ENCODE data around the gene NSD1.

GRCh38 chr5:177293819-177294581 is 160.4 kb downstream of the NSD1 start:
- TF ChIP-seq CTCF (IDR thresholded peaks at IDR 0.05; ENCODE audit: poor library complexity, severe bottlenecking) (no peak), SMC3 (conservative IDR thresholded peaks at IDR 0.05; ENCODE audit: poor library complexity) (no peak), MXI1 (conservative IDR thresholded peaks at IDR 0.05; ENCODE audit: poor library complexity, severe bottlenecking) (no peak), EZH2 (IDR thresholded peaks at IDR 0.05; ENCODE audit: borderline replicate concordance, insufficient read depth, low read length, poor library complexity, severe bottlenecking) (no peak), POLR2AphosphoS5 (IDR thresholded peaks at IDR 0.05) (no peak)

Measured in neural cell (in vitro differentiated cells).